K562 (cell line): ENCODE measurements around the gene ABCC5. TPM values are rescaled to one million over a fixed set of nuclear protein-coding genes. Genes with fewer than 3 reads are reported as not detected.
A peak's percentile ranks its signal among the peaks of the same experiment; 100 is the strongest.

Experiments
- BCOR ChIP-seq: fragments of 450-650 bp; IDR thresholded peaks from 2 replicates; pipeline ENCODE4 v1.6.1; 2016
- BRD9 ChIP-seq: fragments of 450-650 bp; IDR thresholded peaks from 2 replicates; pipeline ENCODE4 v1.6.1; 2018; ENCODE audit warnings: low read depth; ENCODE audit not compliant: partially characterized antibody
- CTBP1 ChIP-seq: fragments of 450-650 bp; IDR thresholded peaks from 2 replicates; pipeline ENCODE4 v1.6.1; 2016; ENCODE audit warnings: borderline replicate concordance
- CXXC5 ChIP-seq: fragments of 250-450 bp; sonication (Bioruptor Pico); IDR thresholded peaks from 2 replicates; pipeline ENCODE4 v1.8.0; 2022; ENCODE audit warnings: inconsistent platforms, mild to moderate bottlenecking, moderate library complexity
- SMAD4 ChIP-seq: fragments of 250-450 bp; sonication (Bioruptor Pico); conservative IDR thresholded peaks from 2 replicates; pipeline ENCODE4 v1.8.0; 2021; ENCODE audit warnings: inconsistent platforms, mild to moderate bottlenecking, moderate library complexity
- polyA plus RNA-seq, 8 experiments: library from polyadenylated mRNA; depleted of rRNA in 4 of 8; stranded (reverse) in 5 of 8; unstranded in 3 of 8; fragments of >200 nt; fragmentation: Nextera tagmentation in 2 of 8; fragmentation: Illumina TruSeq in 1 of 8; extraction: Ambion mirVana in 2 of 8; extraction: Trizol in 1 of 8; gene quantifications; 2 replicates each; pipeline versions ENCODE4 v1.2.1 to v1.2.3, GENCODE V29; 2011 to 2014; ENCODE audit warnings: inconsistent platforms in 1 of 8, missing spikeins in 1 of 8
- total RNA-seq, 7 experiments: library from RNA; depleted of rRNA in 6 of 7; stranded (reverse); fragments of >200 nt in 6 of 7; fragmentation: Illumina TruSeq in 2 of 7; extraction: Trizol in 2 of 7; gene quantifications; 2 replicates each; pipeline versions ENCODE4 v1.2.1 to v1.2.3, GENCODE V29; 2011 to 2021; ENCODE audit warnings: low replicate concordance in 1 of 7
- TF ChIP-seq, protein P1 (sequence below), 2 experiments: fragments of 450-650 bp; IDR thresholded peaks; 2 replicates each; pipeline ENCODE4 v1.6.1; 2016; ENCODE audit warnings: mild to moderate bottlenecking in 2 of 2, borderline replicate concordance in 1 of 2, low read depth in 1 of 2, moderate library complexity in 1 of 2
- TF ChIP-seq, protein P2 (sequence below): sonication (generic); formaldehyde crosslinking; IDR thresholded peaks from 2 replicates; pipeline ENCODE4 v1.9.0; 2022; ENCODE audit warnings: mild to moderate bottlenecking, missing genetic modification reagents

Gene ABCC5
- total and polyA plus RNA-seq, 9 of the 15 experiments (the other 6 are each of a cell fraction or from before 2014, with no cell fraction given), result 22.0 to 53.0 (median 41.9) TPM

DNA sequence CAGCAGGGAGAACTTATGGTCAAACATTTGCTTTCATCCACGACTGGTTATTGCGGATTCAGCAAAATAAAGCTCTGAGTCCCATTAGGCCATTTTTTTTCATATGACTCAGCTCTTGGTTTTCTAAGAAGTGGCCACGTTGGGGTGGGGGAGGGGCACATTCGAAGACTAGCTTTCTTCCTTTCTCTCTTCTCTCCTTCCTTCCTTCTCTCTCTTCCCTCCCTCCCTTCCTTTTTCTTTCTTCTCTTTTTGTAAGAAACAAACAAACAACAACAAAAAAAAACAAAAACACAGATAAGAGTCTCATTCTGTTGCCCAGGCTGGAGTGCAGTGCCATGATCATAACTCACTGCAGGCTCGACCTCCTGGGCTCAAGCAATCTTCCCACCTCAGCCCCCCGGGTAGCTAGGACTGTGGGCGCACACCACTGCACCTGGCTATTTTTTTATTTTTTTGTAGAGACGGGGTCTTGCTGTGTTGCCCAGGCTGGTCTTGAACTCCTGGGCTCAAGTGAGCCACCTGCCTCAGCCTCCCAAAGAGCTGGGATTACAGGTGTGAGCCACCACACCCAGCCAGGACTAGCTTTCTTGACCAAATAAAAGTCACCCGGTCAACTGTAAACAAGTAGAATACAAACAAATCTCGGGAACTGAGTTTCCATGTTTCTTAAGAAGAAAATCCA, 41.6 kb downstream of the ABCC5 start (continued):
- TF ChIP-seq, protein P1, sequence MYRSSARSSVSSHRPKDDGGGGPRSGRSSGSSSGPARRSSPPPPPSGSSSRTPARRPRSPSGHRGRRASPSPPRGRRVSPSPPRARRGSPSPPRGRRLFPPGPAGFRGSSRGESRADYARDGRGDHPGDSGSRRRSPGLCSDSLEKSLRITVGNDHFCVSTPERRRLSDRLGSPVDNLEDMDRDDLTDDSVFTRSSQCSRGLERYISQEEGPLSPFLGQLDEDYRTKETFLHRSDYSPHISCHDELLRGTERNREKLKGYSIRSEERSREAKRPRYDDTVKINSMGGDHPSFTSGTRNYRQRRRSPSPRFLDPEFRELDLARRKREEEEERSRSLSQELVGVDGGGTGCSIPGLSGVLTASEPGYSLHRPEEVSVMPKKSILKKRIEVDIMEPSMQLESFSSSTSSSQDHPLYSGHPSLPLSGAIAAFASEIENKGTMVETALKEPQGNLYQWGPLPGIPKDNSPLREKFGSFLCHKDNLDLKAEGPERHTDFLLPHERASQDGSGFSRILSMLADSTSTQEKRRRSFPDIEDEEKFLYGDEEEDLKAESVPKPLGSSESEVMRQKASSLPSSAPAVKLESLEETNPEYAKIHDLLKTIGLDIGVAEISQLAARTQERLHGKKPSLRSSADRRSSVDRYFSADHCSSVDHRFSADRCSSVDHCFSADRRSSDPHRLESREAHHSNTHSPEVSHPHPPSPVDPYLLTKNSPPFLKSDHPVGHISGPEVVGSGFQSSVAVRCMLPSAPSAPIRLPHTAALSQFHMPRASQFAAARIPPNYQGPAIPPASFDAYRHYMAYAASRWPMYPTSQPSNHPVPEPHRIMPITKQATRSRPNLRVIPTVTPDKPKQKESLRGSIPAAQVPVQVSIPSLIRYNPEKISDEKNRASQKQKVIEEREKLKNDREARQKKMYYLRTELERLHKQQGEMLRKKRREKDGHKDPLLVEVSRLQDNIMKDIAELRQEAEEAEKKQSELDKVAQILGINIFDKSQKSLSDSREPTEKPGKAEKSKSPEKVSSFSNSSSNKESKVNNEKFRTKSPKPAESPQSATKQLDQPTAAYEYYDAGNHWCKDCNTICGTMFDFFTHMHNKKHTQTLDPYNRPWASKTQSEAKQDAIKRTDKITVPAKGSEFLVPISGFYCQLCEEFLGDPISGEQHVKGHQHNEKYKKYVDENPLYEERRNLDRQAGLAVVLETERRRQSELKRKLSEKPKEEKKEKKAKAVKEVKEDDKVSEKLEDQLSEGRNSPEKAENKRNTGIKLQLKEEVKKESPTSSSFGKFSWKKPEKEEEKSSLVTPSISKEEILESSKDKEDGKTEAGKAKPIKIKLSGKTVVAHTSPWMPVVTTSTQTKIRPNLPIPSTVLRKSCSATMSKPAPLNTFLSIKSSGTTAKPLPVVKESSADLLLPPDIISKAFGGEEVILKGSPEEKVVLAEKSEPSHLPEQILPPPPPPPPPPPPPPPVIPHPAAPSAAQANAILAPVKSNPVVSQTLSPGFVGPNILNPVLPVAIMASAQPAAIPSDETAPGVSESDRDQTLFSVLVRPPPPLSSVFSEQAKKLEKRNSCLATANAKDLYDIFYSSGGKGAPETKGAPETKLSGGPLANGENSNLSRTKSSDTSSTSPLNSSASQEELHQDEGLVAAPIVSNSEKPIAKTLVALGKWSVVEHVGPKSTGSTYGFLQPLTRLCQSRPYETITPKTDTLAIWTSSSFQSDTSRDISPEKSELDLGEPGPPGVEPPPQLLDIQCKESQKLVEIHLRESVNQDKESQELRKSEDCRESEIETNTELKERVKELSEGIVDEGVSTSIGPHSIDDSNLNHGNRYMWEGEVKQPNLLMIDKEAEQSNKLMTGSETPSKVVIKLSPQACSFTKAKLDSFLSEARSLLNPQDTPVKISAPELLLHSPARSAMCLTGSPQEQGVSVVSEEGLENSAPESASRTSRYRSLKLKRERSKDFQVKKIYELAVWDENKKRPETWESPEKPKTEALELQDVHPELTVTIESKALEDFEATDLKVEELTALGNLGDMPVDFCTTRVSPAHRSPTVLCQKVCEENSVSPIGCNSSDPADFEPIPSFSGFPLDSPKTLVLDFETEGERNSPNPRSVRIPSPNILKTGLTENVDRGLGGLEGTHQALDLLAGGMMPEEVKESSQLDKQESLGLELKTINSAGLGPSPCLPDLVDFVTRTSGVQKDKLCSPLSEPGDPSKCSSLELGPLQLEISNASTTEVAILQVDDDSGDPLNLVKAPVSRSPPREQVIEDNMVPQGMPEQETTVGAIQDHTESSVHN (IDR thresholded peaks at IDR 0.05; ENCODE audit: borderline replicate concordance in 1 of 2, low read depth in 1 of 2), result peak in 1 of 2 experiments; percentile 79; a peak in 2 of 4 replicates
- TF ChIP-seq, protein P2, sequence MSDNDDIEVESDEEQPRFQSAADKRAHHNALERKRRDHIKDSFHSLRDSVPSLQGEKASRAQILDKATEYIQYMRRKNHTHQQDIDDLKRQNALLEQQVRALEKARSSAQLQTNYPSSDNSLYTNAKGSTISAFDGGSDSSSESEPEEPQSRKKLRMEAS (CRISPR knock-in tag), result peak; percentile 47; the same call in 1 of the 2 replicates
- TF ChIP-seq CTBP1 (0 out of 2 replicates have a peak, but pooled peaks have one; percentile 14), BCOR (0 out of 2 replicates have a peak, but pooled peaks have one; percentile 25), SMAD4 (CRISPR knock-in tag) (peak; percentile 80), CXXC5 (CRISPR knock-in tag) (peak; percentile 86), BRD9 (peak; percentile 94)
